ENCODE data around the gene VASP.
A peak's percentile ranks its signal among the peaks of the same experiment; 100 is the strongest.

VASP gene

GRCh38 chr19:45547965-45548609, 40.8 kb downstream of the VASP start:
- no peak for DNase-seq (ENCODE audit: low read depth in 2 of 2)

- DNase-seq (ENCODE audit: low read depth in 2 of 2) = no peak
Measured at GRCh38 chr19:45553464-45553863, 46.2 kb downstream of the VASP start.

- no peak for DNase-seq (ENCODE audit: low read depth in 2 of 2)
Measured at GRCh38 chr19:45554481-45554880, 47.2 kb downstream of the VASP start.

GRCh38 chr19:45556835-45557234, 49.6 kb downstream of the VASP start:
- no peak for DNase-seq (ENCODE audit: low read depth in 2 of 2)

- DNase-seq (ENCODE audit: low read depth in 2 of 2) = no peak
Measured at GRCh38 chr19:45558399-45558878, 51.2 kb downstream of the VASP start.

- no peak for DNase-seq (ENCODE audit: low read depth in 2 of 2)
Measured at GRCh38 chr19:45560038-45560437, 52.8 kb downstream of the VASP start.

- no peak for DNase-seq (ENCODE audit: low read depth in 2 of 2)
Measured at GRCh38 chr19:45560686-45561085, 53.4 kb downstream of the VASP start.

- DNase-seq (ENCODE audit: low read depth in 2 of 2) = no peak
Measured at GRCh38 chr19:45564131-45564780, 57.0 kb downstream of the VASP start.

- no peak for DNase-seq (ENCODE audit: low read depth in 2 of 2)
Measured at GRCh38 chr19:45567609-45568008, 60.3 kb downstream of the VASP start.

- peak in 1 of 2 experiments; percentile 39 for DNase-seq (ENCODE audit: low read depth in 2 of 2)
Measured at GRCh38 chr19:45568732-45569131, 61.5 kb downstream of the VASP start.

GRCh38 chr19:45569619-45570421, 62.5 kb downstream of the VASP start:
- no peak for DNase-seq (ENCODE audit: low read depth in 2 of 2)

GRCh38 chr19:45571457-45572220, 64.4 kb downstream of the VASP start:
- no peak for DNase-seq (ENCODE audit: low read depth in 2 of 2)

GRCh38 chr19:45574526-45574925, 67.2 kb downstream of the VASP start:
- DNase-seq (ENCODE audit: low read depth in 2 of 2) = no peak

GRCh38 chr19:45575216-45575615, 67.9 kb downstream of the VASP start:
- no peak for DNase-seq (ENCODE audit: low read depth in 2 of 2)

All from fibroblast of skin of left quadriceps (primary cell).